GM12878 (cell line): ENCODE results near the gene ADAP1. TPM values are rescaled to one million over a fixed set of nuclear protein-coding genes. Genes with fewer than 3 reads are reported as not detected.

Experiments
- ATAC-seq: fragments of 200-7000 bp; cut with Tn5 transposase; 3 replicates; pipeline ENCODE4 v1.9.1; 2020; ENCODE audit warnings: mild to moderate bottlenecking, moderate library complexity
- BruUV-seq: library from RNA; stranded (reverse); fragments of 400-500 nt; replicated peaks from 2 replicates; lab custom pipeline; 2021; lab: Mats Ljungman, UMichigan
- CTCF ChIA-PET: fragments of 300-600 bp; sonication (Branson Sonifier 250); formaldehyde crosslinking; extraction: SDS; loops from one replicate; lab custom pipeline; 2021; ENCODE audit warnings: inconsistent platforms; lab: Yijun Ruan, JAX
- POLR2A ChIA-PET: fragments of 350-600 bp; formaldehyde crosslinking; extraction: SDS; loops from one replicate; lab custom pipeline; 2021; ENCODE audit warnings: inconsistent platforms; lab: Charles Lee
- RAD21 ChIA-PET: fragments of 300-600 bp; sonication (Branson Sonifier 250); formaldehyde crosslinking; loops from one replicate; lab custom pipeline; 2023; ENCODE audit warnings: antibody characterized with exemption; ENCODE audit not compliant: unreplicated experiment; lab: Charles Lee
- SMC1A ChIA-PET: fragments of 300-600 bp; sonication (Branson Sonifier 250); formaldehyde crosslinking; loops from one replicate; lab custom pipeline; 2023; ENCODE audit not compliant: unreplicated experiment, uncharacterized antibody; lab: Charles Lee
- DNase-seq: peaks from one replicate; pipeline ENCODE4 v3.0.0-alpha.2; 2011; ENCODE audit warnings: low read depth, low spot score
- FAIRE-seq: peaks from 3 replicates; lab custom pipeline; 2011; peaks lifted over from hg19 to GRCh38; lab: Jason Lieb, UNC
- H2AFZ ChIP-seq: 2 replicates; pipeline ENCODE4 v1.6.0; 2011; ENCODE audit warnings: low read depth, low read length, control low read depth; ENCODE audit not compliant: control insufficient read depth
- H3K27ac ChIP-seq: 2 replicates; pipeline ENCODE4 v1.5.1; 2011; ENCODE audit warnings: control low read depth; ENCODE audit not compliant: control insufficient read depth, insufficient read depth
- H3K27me3 ChIP-seq, 2 experiments: replicated peaks in 1 of 2; 2 replicates each; pipeline versions ENCODE4 v1.6.0 to v1.6.1; 2011; ENCODE audit warnings: low read length in 1 of 2; ENCODE audit not compliant: control insufficient read depth in 2 of 2, insufficient read depth in 2 of 2
- H3K36me3 ChIP-seq, 2 experiments: 2 replicates each; pipeline ENCODE4 v1.5.1; 2011; ENCODE audit warnings: low read length in 1 of 2; ENCODE audit not compliant: control insufficient read depth in 2 of 2, insufficient read depth in 2 of 2
- H3K4me1 ChIP-seq: 2 replicates; pipeline ENCODE4 v1.6.1; 2011; ENCODE audit warnings: mild to moderate bottlenecking, low read length, moderate library complexity, mixed read lengths; ENCODE audit not compliant: control insufficient read depth, insufficient read depth
- H3K4me2 ChIP-seq: 2 replicates; pipeline ENCODE4 v1.6.0; 2011; ENCODE audit warnings: control low read depth; ENCODE audit not compliant: control insufficient read depth, insufficient read depth
- H3K4me3 ChIP-seq: fragments of 200-600 bp; sonication (generic); 2 replicates; pipeline ENCODE4 v1.5.1; 2016
- H3K79me2 ChIP-seq: 2 replicates; pipeline ENCODE4 v1.6.0; 2011; ENCODE audit warnings: low read length; ENCODE audit not compliant: control insufficient read depth, insufficient read depth
- H3K9ac ChIP-seq: 2 replicates; pipeline ENCODE4 v1.8.0; 2011; ENCODE audit warnings: low read length, control low read depth, mixed read lengths; ENCODE audit not compliant: control insufficient read depth, insufficient read depth
- H3K9me3 ChIP-seq: replicated peaks from 3 replicates; pipeline ENCODE4 v1.5.1; 2011; ENCODE audit warnings: mild to moderate bottlenecking, low read length; ENCODE audit not compliant: control insufficient read depth, insufficient read depth
- H4K20me1 ChIP-seq: 2 replicates; pipeline ENCODE4 v1.6.0; 2011; ENCODE audit not compliant: control insufficient read depth, insufficient read depth
- POLR2AphosphoS5 ChIP-seq: IDR thresholded peaks from 2 replicates; pipeline ENCODE4 v1.6.1; 2011; ENCODE audit warnings: mild to moderate bottlenecking, low read length, inconsistent platforms
- WGBS: methylation state at CpG from one replicate; pipeline ENCODE4 v1.1.6; 2016; ENCODE audit warnings: low lambda C conversion rate; ENCODE audit not compliant: insufficient replicate concordance, insufficient coverage; ENCODE audit errors: missing lambda C conversion rate; 5-methylcytosine and 5-hydroxymethylcytosine counted together
- in situ Hi-C: fragments of 300-500 bp; cut with MboI; formaldehyde crosslinking; loops from 9 replicates; pipeline ENCODE4 v1.14.3; 2018; ENCODE audit warnings: mixed read lengths
- intact Hi-C: fragments of 100-400 bp; cut with micrococcal nuclease; formaldehyde crosslinking; loops from one replicate; pipeline ENCODE4 v1.14.2; 2022; ENCODE audit not compliant: unreplicated experiment
- polyA plus RNA-seq, 11 experiments: library from polyadenylated mRNA; depleted of rRNA in 4 of 11; unstranded in 6 of 11; stranded (reverse) in 5 of 11; fragments of >200 nt; fragmentation: Nextera tagmentation in 4 of 11; fragmentation: Illumina TruSeq in 1 of 11; extraction: Ambion mirVana in 4 of 11; extraction: Trizol in 1 of 11; gene quantifications; 1 replicate in 1 of 11; 2 replicates in 10 of 11; pipeline versions ENCODE4 v1.2.1 to v1.2.3, GENCODE V29; 2011 to 2016; ENCODE audit warnings: inconsistent platforms in 2 of 11, missing spikeins in 2 of 11, low read depth in 1 of 11
- total RNA-seq, 4 experiments: library from RNA; depleted of rRNA in 3 of 4; stranded (reverse); fragments of >200 nt in 3 of 4; fragmentation: Illumina TruSeq in 1 of 4; extraction: Trizol in 1 of 4; gene quantifications; 2 replicates each; pipeline versions ENCODE4 v1.2.1 to v1.2.3, GENCODE V29; 2013 to 2021
- TF ChIP-seq, protein P1 (sequence below): fragments of 150-350 bp; IDR thresholded peaks from 2 replicates; pipeline ENCODE4 v1.6.1; 2016; ENCODE audit warnings: low read depth, low read length
- TF ChIP-seq, protein P2 (sequence below): fragments of 450-650 bp; formaldehyde crosslinking; IDR thresholded peaks from 2 replicates; pipeline ENCODE4 v1.5.0; 2022; ENCODE audit warnings: mild to moderate bottlenecking, missing genetic modification characterization
- TF ChIP-seq, protein P3 (sequence below): IDR thresholded peaks from 2 replicates; pipeline ENCODE4 v1.6.1; 2012; ENCODE audit warnings: improper control_type of control experiment, low read depth, low read length; ENCODE audit not compliant: insufficient replicate concordance

Gene ADAP1
- total and polyA plus RNA-seq, 10 of the 15 experiments (the other 5 are each of a cell fraction or from before 2014, with no cell fraction given): 0.22 to 44.2 (median 22.0) TPM; not detected in 1

DNA sequence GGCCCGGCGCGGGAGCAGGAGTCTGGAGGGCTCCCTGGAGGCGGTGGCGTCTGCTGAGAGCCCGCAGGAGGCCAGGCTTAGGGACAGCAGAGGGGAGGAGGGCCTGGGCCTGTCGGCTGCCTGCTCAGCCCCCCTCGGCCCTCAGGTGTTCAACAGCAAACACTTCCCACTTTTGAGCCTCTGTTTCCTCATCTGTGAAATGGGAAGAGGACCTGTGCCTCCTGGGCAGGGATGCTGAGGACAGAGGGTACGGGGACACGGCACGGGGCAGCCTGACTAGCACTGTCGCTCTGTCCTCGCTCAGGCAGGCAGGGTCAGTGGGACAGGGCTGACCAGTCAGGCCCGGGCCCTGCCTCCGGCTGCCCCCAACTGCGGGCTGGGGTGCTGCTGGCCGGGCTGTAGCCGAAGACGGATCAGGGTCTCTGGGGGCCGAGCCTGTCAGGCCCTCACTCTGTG lies 29.2 kb upstream of the ADAP1 start (continued):
- TF ChIP-seq, protein P1, sequence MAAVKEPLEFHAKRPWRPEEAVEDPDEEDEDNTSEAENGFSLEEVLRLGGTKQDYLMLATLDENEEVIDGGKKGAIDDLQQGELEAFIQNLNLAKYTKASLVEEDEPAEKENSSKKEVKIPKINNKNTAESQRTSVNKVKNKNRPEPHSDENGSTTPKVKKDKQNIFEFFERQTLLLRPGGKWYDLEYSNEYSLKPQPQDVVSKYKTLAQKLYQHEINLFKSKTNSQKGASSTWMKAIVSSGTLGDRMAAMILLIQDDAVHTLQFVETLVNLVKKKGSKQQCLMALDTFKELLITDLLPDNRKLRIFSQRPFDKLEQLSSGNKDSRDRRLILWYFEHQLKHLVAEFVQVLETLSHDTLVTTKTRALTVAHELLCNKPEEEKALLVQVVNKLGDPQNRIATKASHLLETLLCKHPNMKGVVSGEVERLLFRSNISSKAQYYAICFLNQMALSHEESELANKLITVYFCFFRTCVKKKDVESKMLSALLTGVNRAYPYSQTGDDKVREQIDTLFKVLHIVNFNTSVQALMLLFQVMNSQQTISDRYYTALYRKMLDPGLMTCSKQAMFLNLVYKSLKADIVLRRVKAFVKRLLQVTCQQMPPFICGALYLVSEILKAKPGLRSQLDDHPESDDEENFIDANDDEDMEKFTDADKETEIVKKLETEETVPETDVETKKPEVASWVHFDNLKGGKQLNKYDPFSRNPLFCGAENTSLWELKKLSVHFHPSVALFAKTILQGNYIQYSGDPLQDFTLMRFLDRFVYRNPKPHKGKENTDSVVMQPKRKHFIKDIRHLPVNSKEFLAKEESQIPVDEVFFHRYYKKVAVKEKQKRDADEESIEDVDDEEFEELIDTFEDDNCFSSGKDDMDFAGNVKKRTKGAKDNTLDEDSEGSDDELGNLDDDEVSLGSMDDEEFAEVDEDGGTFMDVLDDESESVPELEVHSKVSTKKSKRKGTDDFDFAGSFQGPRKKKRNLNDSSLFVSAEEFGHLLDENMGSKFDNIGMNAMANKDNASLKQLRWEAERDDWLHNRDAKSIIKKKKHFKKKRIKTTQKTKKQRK: no peak
- TF ChIP-seq, protein P2, sequence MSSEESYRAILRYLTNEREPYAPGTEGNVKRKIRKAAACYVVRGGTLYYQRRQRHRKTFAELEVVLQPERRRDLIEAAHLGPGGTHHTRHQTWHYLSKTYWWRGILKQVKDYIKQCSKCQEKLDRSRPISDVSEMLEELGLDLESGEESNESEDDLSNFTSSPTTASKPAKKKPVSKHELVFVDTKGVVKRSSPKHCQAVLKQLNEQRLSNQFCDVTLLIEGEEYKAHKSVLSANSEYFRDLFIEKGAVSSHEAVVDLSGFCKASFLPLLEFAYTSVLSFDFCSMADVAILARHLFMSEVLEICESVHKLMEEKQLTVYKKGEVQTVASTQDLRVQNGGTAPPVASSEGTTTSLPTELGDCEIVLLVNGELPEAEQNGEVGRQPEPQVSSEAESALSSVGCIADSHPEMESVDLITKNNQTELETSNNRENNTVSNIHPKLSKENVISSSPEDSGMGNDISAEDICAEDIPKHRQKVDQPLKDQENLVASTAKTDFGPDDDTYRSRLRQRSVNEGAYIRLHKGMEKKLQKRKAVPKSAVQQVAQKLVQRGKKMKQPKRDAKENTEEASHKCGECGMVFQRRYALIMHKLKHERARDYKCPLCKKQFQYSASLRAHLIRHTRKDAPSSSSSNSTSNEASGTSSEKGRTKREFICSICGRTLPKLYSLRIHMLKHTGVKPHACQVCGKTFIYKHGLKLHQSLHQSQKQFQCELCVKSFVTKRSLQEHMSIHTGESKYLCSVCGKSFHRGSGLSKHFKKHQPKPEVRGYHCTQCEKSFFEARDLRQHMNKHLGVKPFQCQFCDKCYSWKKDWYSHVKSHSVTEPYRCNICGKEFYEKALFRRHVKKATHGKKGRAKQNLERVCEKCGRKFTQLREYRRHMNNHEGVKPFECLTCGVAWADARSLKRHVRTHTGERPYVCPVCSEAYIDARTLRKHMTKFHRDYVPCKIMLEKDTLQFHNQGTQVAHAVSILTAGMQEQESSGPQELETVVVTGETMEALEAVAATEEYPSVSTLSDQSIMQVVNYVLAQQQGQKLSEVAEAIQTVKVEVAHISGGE (CRISPR knock-in tag): no peak
- TF ChIP-seq, all 136 proteins: peak for 0

DNA sequence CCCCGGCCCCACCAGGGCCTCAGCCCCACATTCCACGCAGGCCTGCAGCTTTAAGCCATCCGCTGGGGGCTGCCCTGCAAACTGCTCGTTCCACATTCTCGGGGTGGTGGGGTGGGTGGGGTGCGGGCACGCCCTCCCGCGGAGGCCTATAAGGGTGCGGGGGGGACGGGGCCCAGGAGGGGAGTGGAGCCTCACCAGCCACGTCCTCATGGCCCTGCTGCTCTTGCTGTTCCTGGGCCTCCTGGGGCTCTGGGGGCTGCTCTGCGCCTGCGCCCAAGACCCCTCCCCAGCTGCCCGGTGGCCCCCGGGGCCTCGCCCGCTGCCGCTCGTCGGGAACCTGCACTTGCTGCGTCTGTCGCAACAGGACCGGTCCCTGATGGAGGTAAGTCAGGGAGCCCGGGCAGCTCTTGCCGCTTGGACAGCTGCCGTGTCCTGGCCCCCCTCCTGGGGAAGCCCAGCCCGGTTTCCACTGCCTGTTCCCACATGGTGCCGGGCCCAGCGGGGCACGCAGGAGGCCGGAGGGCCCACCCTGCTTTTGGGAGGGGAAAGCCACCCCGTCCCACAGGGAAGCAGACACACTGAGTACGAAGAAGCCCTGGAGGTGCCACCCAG lies 28.6 kb upstream of the ADAP1 start, which contains the start of gene CYP2W1:
CYP2W1 (plus strand) TSS at position 178 of the 612 bp plus-strand sequence; CDS start at position 209, 31 bp downstream.
- ChIA-PET POLR2A (interaction anchor here (1.7 kb wide), 1 partner anchor 10 kb away, joined by 7 read pairs; no protein-coding TSS in a partner anchor), CTCF (interaction anchor here (0.5 to 2.7 kb wide), 2 partner anchors 10 to 1374 kb away, joined by 3 to 22 read pairs; no protein-coding TSS in a partner anchor), RAD21 (interaction anchor here (1.0 kb wide), 1 partner anchor 10 kb away, joined by 3 read pairs; no protein-coding TSS in a partner anchor), SMC1A (no interaction called here)
- H3K9ac ChIP-seq: no peak within 1 kb of the TSS
- no peak for DNase-seq
- 73% methylated on average over 28 of the region's 34 CpGs for WGBS
- H2AFZ ChIP-seq: no peak within 1 kb of the TSS
- intact Hi-C loops: no loop called here
- H3K36me3 ChIP-seq: no peaks in the 10 kb centered on the region
- no TSS peak for BruUV-seq
- H3K9me3 ChIP-seq: no peaks in the 10 kb centered on the region; the same call in 2 of the 3 replicates
- H4K20me1 ChIP-seq: no peaks in the 10 kb centered on the region
- no peak for ATAC-seq
- FAIRE-seq: no peak
- H3K4me2 ChIP-seq: no peak within 1 kb of the TSS
- no peak within 1 kb of the TSS for H3K27ac ChIP-seq
- in situ Hi-C loops: no loop called here
- no peak within 1 kb of the TSS for H3K4me3 ChIP-seq
- no peaks in the 10 kb centered on the region for H3K4me1 ChIP-seq
- H3K27me3 ChIP-seq: no peaks in the 10 kb centered on the region; a peak in 2 of 4 replicates
- no peaks in the 10 kb centered on the region for H3K79me2 ChIP-seq
- TF ChIP-seq POLR2AphosphoS5: no peak
- TF ChIP-seq, protein P3, sequence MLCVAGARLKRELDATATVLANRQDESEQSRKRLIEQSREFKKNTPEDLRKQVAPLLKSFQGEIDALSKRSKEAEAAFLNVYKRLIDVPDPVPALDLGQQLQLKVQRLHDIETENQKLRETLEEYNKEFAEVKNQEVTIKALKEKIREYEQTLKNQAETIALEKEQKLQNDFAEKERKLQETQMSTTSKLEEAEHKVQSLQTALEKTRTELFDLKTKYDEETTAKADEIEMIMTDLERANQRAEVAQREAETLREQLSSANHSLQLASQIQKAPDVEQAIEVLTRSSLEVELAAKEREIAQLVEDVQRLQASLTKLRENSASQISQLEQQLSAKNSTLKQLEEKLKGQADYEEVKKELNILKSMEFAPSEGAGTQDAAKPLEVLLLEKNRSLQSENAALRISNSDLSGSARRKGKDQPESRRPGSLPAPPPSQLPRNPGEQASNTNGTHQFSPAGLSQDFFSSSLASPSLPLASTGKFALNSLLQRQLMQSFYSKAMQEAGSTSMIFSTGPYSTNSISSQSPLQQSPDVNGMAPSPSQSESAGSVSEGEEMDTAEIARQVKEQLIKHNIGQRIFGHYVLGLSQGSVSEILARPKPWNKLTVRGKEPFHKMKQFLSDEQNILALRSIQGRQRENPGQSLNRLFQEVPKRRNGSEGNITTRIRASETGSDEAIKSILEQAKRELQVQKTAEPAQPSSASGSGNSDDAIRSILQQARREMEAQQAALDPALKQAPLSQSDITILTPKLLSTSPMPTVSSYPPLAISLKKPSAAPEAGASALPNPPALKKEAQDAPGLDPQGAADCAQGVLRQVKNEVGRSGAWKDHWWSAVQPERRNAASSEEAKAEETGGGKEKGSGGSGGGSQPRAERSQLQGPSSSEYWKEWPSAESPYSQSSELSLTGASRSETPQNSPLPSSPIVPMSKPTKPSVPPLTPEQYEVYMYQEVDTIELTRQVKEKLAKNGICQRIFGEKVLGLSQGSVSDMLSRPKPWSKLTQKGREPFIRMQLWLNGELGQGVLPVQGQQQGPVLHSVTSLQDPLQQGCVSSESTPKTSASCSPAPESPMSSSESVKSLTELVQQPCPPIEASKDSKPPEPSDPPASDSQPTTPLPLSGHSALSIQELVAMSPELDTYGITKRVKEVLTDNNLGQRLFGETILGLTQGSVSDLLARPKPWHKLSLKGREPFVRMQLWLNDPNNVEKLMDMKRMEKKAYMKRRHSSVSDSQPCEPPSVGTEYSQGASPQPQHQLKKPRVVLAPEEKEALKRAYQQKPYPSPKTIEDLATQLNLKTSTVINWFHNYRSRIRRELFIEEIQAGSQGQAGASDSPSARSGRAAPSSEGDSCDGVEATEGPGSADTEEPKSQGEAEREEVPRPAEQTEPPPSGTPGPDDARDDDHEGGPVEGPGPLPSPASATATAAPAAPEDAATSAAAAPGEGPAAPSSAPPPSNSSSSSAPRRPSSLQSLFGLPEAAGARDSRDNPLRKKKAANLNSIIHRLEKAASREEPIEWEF: no peak
